CD4-positive, CD25-positive, alpha-beta regulatory T cell (primary cell): Measurements from ENCODE around the gene ZKSCAN3. TPM values are rescaled to one million over a fixed set of nuclear protein-coding genes. Genes with fewer than 3 reads are reported as not detected.

Experiments used
- ATAC-seq, 2 donors: fragments of 150-1000 bp; cut with Tn5 transposase; one replicate each; pipeline ENCODE4 v1.10.0; 2021; ENCODE audit warnings: low read depth in 2 of 2, moderate number of reproducible peaks in 2 of 2, moderate library complexity in 1 of 2
- DNase-seq, 3 donors: peaks; one replicate each; pipeline versions ENCODE4 v3.0.0 to v3.0.0-alpha.2; 2012 to 2022; ENCODE audit warnings: mixed read lengths in 1 of 3
- H3K27ac ChIP-seq: one replicate; pipeline ENCODE4 v1.7.0; 2013; ENCODE audit warnings: mild to moderate bottlenecking, low read length; ENCODE audit not compliant: insufficient read depth, poor library complexity, severe bottlenecking
- H3K27me3 ChIP-seq: one replicate; pipeline ENCODE4 v1.7.0; 2013; ENCODE audit warnings: low read length; ENCODE audit not compliant: control insufficient read depth, insufficient read depth
- H3K36me3 ChIP-seq: one replicate; pipeline ENCODE4 v1.7.0; 2013; ENCODE audit warnings: mild to moderate bottlenecking, low read length, moderate library complexity; ENCODE audit not compliant: control insufficient read depth, insufficient read depth
- H3K4me1 ChIP-seq: 2 replicates; pipeline ENCODE4 v1.7.0; 2013; ENCODE audit warnings: mild to moderate bottlenecking, low read length; ENCODE audit not compliant: insufficient read depth, control insufficient read depth, poor library complexity, severe bottlenecking
- H3K4me3 ChIP-seq: one replicate; pipeline ENCODE4 v1.7.0; 2013; ENCODE audit warnings: low read depth, mild to moderate bottlenecking, low read length, moderate library complexity
- H3K9me3 ChIP-seq, 2 experiments: 1 replicate in 1 of 2; 2 replicates in 1 of 2; pipeline ENCODE4 v1.7.0; 2013; ENCODE audit warnings: low read length in 2 of 2, mild to moderate bottlenecking in 1 of 2, moderate library complexity in 1 of 2; ENCODE audit not compliant: control insufficient read depth in 2 of 2
- H3K27ac Mint-ChIP-seq, 3 donors: one replicate each; pipeline ENCODE4 v1.8.0; 2020 to 2022; ENCODE audit warnings: mild to moderate bottlenecking in 3 of 3, mixed read lengths in 3 of 3, moderate library complexity in 2 of 3
- H3K27me3 Mint-ChIP-seq: one replicate; pipeline ENCODE4 v1.8.0; 2022; ENCODE audit warnings: mild to moderate bottlenecking, mixed read lengths
- H3K36me3 Mint-ChIP-seq: one replicate; pipeline ENCODE4 v1.8.0; 2020; ENCODE audit warnings: mixed read lengths
- H3K4me1 Mint-ChIP-seq, 4 donors: one replicate each; pipeline ENCODE4 v1.8.0; 2020 to 2022; ENCODE audit warnings: mixed read lengths in 4 of 4, mild to moderate bottlenecking in 1 of 4
- H3K4me3 Mint-ChIP-seq, 4 donors: one replicate each; pipeline ENCODE4 v1.8.0; 2020 to 2022; ENCODE audit warnings: mild to moderate bottlenecking in 4 of 4, mixed read lengths in 4 of 4, moderate library complexity in 3 of 4
- H3K9me3 Mint-ChIP-seq, 7 donors: one replicate each; pipeline ENCODE4 v1.8.0; 2020 to 2022; ENCODE audit warnings: mixed read lengths in 7 of 7, mild to moderate bottlenecking in 3 of 7, moderate library complexity in 2 of 7
- polyA plus RNA-seq, 4 donors: library from polyadenylated mRNA; unstranded; fragments of 300-500 nt; fragmentation: Illumina TruSeq; gene quantifications; one replicate each; pipeline ENCODE4 v1.2.3, GENCODE V29; 2021
- total RNA-seq: library from RNA; stranded (reverse); gene quantifications from one replicate; pipeline ENCODE4 v1.2.3, GENCODE V29; 2022

The ZKSCAN3 gene
- total and polyA plus RNA-seq, 5 donors from 2014 or later, result 1.5 to 3.6 (median 3.0) TPM

DNA sequence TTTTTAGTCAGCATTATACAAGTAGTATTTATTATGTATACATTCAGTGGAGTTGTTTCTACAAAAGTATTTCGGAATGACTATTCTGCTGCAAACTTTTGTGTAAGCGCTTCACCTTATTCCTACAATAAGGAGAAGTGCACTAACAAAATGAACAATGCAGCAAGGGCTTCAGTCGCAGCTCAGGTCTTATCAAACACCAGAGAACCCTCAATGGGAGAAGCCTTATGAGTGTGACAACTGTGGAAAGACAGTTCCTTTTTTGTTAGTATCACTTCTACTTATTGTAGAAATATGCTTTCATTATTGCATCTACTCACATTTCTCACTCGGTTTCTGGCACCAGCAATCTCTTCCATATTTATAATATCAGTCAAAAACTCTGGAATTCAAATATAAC lies 18.8 kb downstream of the ZKSCAN3 start:
- Mint-ChIP-seq H3K4me1 (no peaks in the 10 kb centered on the region), H3K4me3 (no peak overlapping the region), H3K27me3 (no peaks in the 10 kb centered on the region), H3K27ac (no peak overlapping the region), H3K36me3 (peaks cover 23% of the 10 kb centered on the region), H3K9me3 (peaks cover 0 to 2% (median 0%) of the 10 kb centered on the region in 7 donors)
- H3K4me3 ChIP-seq, result no peak overlapping the region
- H3K27ac ChIP-seq, result no peak overlapping the region
- no peaks in the 10 kb centered on the region for H3K4me1 ChIP-seq
- ATAC-seq (no peak), DNase-seq (no peak)
- no peaks in the 10 kb centered on the region for H3K27me3 ChIP-seq
- peaks cover 19% of the 10 kb centered on the region for H3K36me3 ChIP-seq
- H3K9me3 ChIP-seq, result no peaks in the 10 kb centered on the region

GRCh38 chr6:28369463-28369862 lies 19.7 kb downstream of the ZKSCAN3 start:
- DNase-seq, result no peak
- Histone ChIP-seq H3K9me3 (no peaks in the 10 kb centered on the region), H3K4me1 (no peaks in the 10 kb centered on the region), H3K27me3 (no peaks in the 10 kb centered on the region), H3K27ac (no peak overlapping the region), H3K36me3 (peaks cover 15% of the 10 kb centered on the region), H3K4me3 (no peak overlapping the region)
- Mint-ChIP-seq H3K27ac (no peak overlapping the region), H3K4me1 (no peaks in the 10 kb centered on the region), H3K9me3 (peaks cover 0 to 2% (median 0%) of the 10 kb centered on the region in 7 donors), H3K4me3 (no peak overlapping the region), H3K36me3 (peaks cover 23% of the 10 kb centered on the region), H3K27me3 (no peaks in the 10 kb centered on the region)
- ATAC-seq, result no peak

DNA sequence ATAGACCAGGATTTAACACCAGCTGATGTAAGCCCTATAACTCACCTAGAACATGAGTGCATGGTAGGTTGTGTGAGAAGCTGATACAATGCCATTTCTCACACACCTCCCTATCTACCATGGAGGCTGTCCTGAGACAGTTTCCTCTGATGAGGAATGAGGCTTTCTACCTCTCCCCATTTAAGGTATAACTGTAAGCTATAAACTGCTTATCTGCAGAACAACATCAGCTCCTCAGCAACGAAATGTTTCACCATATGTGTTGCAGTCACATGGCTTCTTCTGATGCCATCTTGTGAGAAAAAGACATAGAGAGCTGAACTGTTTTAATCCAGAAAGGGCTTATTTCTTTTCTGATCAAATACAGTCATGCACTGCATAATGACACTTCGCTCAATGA lies 20.7 kb downstream of the ZKSCAN3 start:
- Mint-ChIP-seq H3K4me3 (no peak overlapping the region), H3K4me1 (no peaks in the 10 kb centered on the region), H3K36me3 (peaks cover 20% of the 10 kb centered on the region), H3K27ac (no peak overlapping the region), H3K9me3 (no peaks in the 10 kb centered on the region), H3K27me3 (no peaks in the 10 kb centered on the region)
- H3K36me3 ChIP-seq, result peaks cover 8% of the 10 kb centered on the region
- ATAC-seq (no peak), DNase-seq (no peak)
- no peaks in the 10 kb centered on the region for H3K9me3 ChIP-seq
- H3K4me1 ChIP-seq, result no peaks in the 10 kb centered on the region
- no peak overlapping the region for H3K4me3 ChIP-seq
- no peaks in the 10 kb centered on the region for H3K27me3 ChIP-seq
- H3K27ac ChIP-seq, result no peak overlapping the region

GRCh38 chr6:28371280-28371679 lies 21.5 kb downstream of the ZKSCAN3 start:
- Histone ChIP-seq H3K4me3 (no peak overlapping the region), H3K36me3 (no peaks in the 10 kb centered on the region), H3K9me3 (no peaks in the 10 kb centered on the region), H3K27me3 (no peaks in the 10 kb centered on the region), H3K27ac (no peak overlapping the region), H3K4me1 (no peaks in the 10 kb centered on the region)
- Mint-ChIP-seq H3K27ac (no peak overlapping the region), H3K27me3 (no peaks in the 10 kb centered on the region), H3K4me3 (no peak overlapping the region), H3K4me1 (no peaks in the 10 kb centered on the region), H3K9me3 (no peaks in the 10 kb centered on the region), H3K36me3 (peaks cover 16% of the 10 kb centered on the region)
- DNase-seq (no peak), ATAC-seq (no peak)

GRCh38 chr6:28371706-28372451 lies 22.1 kb downstream of the ZKSCAN3 start:
- H3K27me3 ChIP-seq, result no peaks in the 10 kb centered on the region
- H3K27ac Mint-ChIP-seq, result no peak overlapping the region
- no peaks in the 10 kb centered on the region for H3K4me1 Mint-ChIP-seq
- H3K9me3 Mint-ChIP-seq, result no peaks in the 10 kb centered on the region
- H3K36me3 ChIP-seq, result no peaks in the 10 kb centered on the region
- H3K27me3 Mint-ChIP-seq, result no peaks in the 10 kb centered on the region
- ATAC-seq (no peak), DNase-seq (no peak)
- no peak overlapping the region for H3K27ac ChIP-seq
- H3K4me3 Mint-ChIP-seq, result no peak overlapping the region
- H3K4me1 ChIP-seq, result no peaks in the 10 kb centered on the region
- peaks cover 11% of the 10 kb centered on the region for H3K36me3 Mint-ChIP-seq
- H3K9me3 ChIP-seq, result no peaks in the 10 kb centered on the region
- no peak overlapping the region for H3K4me3 ChIP-seq

- Histone ChIP-seq H3K4me3 (no peak overlapping the region), H3K27me3 (no peaks in the 10 kb centered on the region), H3K27ac (no peak overlapping the region), H3K36me3 (peaks cover 3% of the 10 kb centered on the region), H3K4me1 (no peaks in the 10 kb centered on the region), H3K9me3 (peaks cover 2 to 8% of the 10 kb centered on the region in 2 experiments)
- ATAC-seq (no peak), DNase-seq (no peak)
- no peak overlapping the region for H3K27ac Mint-ChIP-seq
- H3K9me3 Mint-ChIP-seq, result peaks cover 0 to 4% (median 0%) of the 10 kb centered on the region in 7 donors
- H3K4me3 Mint-ChIP-seq, result no peak overlapping the region
- peaks cover 14% of the 10 kb centered on the region for H3K36me3 Mint-ChIP-seq
- no peaks in the 10 kb centered on the region for H3K4me1 Mint-ChIP-seq
- H3K27me3 Mint-ChIP-seq, result no peaks in the 10 kb centered on the region
Measured at GRCh38 chr6:28373925-28374324, 24.2 kb downstream of the ZKSCAN3 start.

DNA sequence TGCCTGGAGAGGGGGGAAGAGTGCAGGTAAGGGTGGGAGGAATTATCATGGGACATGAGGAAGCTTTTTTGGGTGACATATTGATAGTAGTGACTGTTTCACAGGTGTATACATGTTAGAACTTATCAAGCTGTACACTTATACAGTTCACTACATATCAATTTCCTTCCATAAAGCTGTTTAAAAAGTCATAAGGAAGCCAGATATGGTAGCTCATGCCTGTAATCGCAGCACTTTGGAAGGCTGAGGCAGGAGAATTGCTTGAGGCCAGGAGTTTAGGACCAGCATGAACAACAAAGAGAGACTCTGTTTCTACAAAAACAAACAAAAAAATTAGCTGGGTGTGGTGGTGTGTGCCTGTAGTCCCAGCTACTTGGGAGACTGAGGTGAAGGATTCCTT lies 28.1 kb downstream of the ZKSCAN3 start:
- ATAC-seq, result no peak

GRCh38 chr6:28378644-28379043 lies 28.9 kb downstream of the ZKSCAN3 start:
- Histone ChIP-seq H3K4me1 (no peaks in the 10 kb centered on the region), H3K36me3 (peaks cover 30% of the 10 kb centered on the region), H3K27ac (no peak overlapping the region), H3K4me3 (no peak overlapping the region), H3K27me3 (no peaks in the 10 kb centered on the region), H3K9me3 (peaks cover 3 to 10% of the 10 kb centered on the region in 2 experiments)
- ATAC-seq, result no peak
- Mint-ChIP-seq H3K27me3 (no peaks in the 10 kb centered on the region), H3K36me3 (peaks cover 42% of the 10 kb centered on the region), H3K4me1 (peaks cover 0 to 11% (median 3%) of the 10 kb centered on the region in 4 donors), H3K4me3 (no peak overlapping the region), H3K27ac (no peak overlapping the region), H3K9me3 (peaks cover 0 to 9% (median 0%) of the 10 kb centered on the region in 7 donors)
- no peak for DNase-seq

More for the DNA sequence above, 28.1 kb downstream of the ZKSCAN3 start:
- peak overlapping the region in 1 of 4 donors; percentile 61 for H3K4me3 Mint-ChIP-seq
- no peak for DNase-seq
- Histone ChIP-seq H3K4me1 (no peaks in the 10 kb centered on the region), H3K27me3 (no peaks in the 10 kb centered on the region), H3K9me3 (peaks cover 3 to 10% of the 10 kb centered on the region in 2 experiments), H3K27ac (no peak overlapping the region), H3K36me3 (peaks cover 30% of the 10 kb centered on the region), H3K4me3 (no peak overlapping the region)
- no peak overlapping the region for H3K27ac Mint-ChIP-seq
- H3K4me1 Mint-ChIP-seq, result peaks cover 0 to 3% (median 1%) of the 10 kb centered on the region in 4 donors
- no peaks in the 10 kb centered on the region for H3K27me3 Mint-ChIP-seq
- peaks cover 0 to 9% (median 0%) of the 10 kb centered on the region in 7 donors for H3K9me3 Mint-ChIP-seq
- peaks cover 42% of the 10 kb centered on the region for H3K36me3 Mint-ChIP-seq
